Ishikawa (cell line): ENCODE results near the gene IL19.

Experiments
- CEBPB ChIP-seq: IDR thresholded peaks from 2 replicates; pipeline ENCODE4 v1.6.1; 2012
- CREB1 ChIP-seq: IDR thresholded peaks from 2 replicates; pipeline ENCODE4 v1.6.1; 2012; ENCODE audit warnings: low read depth
- EGR1 ChIP-seq: IDR thresholded peaks from 2 replicates; pipeline ENCODE4 v1.6.1; 2012
- EP300 ChIP-seq: IDR thresholded peaks from 2 replicates; pipeline ENCODE4 v1.6.1; 2012; ENCODE audit warnings: borderline replicate concordance
- FOXM1 ChIP-seq: IDR thresholded peaks from 2 replicates; pipeline ENCODE4 v1.6.1; 2012; ENCODE audit warnings: low read depth, borderline replicate concordance
- NFIC ChIP-seq: IDR thresholded peaks from 2 replicates; pipeline ENCODE4 v1.6.1; 2012
- TAF1 ChIP-seq: IDR thresholded peaks from 2 replicates; pipeline ENCODE4 v1.6.1; 2012; ENCODE audit warnings: low read depth, mild to moderate bottlenecking
- TCF12 ChIP-seq: IDR thresholded peaks from 2 replicates; pipeline ENCODE4 v1.6.1; 2012; ENCODE audit warnings: low read depth
- TEAD4 ChIP-seq: IDR thresholded peaks from 2 replicates; pipeline ENCODE4 v1.6.1; 2012
- YY1 ChIP-seq: IDR thresholded peaks from 2 replicates; pipeline ENCODE4 v1.6.1; 2012; ENCODE audit warnings: low read depth
- ZBTB7A ChIP-seq: IDR thresholded peaks from 2 replicates; pipeline ENCODE4 v1.6.1; 2012; ENCODE audit warnings: low read depth
- TF ChIP-seq, protein P1 (sequence below): IDR thresholded peaks from 2 replicates; pipeline ENCODE4 v1.6.1; 2012; ENCODE audit warnings: low read depth, mild to moderate bottlenecking
- TF ChIP-seq, protein P2 (sequence below): IDR thresholded peaks from 2 replicates; pipeline ENCODE4 v1.6.1; 2012

Gene IL19

DNA sequence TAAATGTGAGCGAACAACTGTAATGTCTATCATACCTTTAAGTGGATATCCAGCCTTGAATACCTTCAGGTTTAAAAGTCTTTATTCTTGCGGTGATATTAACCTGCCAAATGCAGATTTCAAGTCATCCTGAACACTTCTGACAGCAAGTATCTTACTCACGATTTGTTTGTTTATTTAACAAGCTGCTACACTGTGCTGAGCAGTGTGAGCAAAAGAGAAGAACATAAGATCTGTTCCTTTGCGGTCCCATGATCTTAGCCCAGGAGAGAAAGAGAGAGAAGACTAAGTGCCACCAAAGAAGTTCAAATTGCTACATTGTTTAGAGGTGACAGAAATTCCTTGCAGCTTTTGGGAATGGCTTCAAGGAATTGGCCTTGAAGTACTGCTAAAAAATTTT lies 117.1 kb downstream of the IL19 start:
- TF ChIP-seq EGR1: no peak
- TF ChIP-seq, protein P1, sequence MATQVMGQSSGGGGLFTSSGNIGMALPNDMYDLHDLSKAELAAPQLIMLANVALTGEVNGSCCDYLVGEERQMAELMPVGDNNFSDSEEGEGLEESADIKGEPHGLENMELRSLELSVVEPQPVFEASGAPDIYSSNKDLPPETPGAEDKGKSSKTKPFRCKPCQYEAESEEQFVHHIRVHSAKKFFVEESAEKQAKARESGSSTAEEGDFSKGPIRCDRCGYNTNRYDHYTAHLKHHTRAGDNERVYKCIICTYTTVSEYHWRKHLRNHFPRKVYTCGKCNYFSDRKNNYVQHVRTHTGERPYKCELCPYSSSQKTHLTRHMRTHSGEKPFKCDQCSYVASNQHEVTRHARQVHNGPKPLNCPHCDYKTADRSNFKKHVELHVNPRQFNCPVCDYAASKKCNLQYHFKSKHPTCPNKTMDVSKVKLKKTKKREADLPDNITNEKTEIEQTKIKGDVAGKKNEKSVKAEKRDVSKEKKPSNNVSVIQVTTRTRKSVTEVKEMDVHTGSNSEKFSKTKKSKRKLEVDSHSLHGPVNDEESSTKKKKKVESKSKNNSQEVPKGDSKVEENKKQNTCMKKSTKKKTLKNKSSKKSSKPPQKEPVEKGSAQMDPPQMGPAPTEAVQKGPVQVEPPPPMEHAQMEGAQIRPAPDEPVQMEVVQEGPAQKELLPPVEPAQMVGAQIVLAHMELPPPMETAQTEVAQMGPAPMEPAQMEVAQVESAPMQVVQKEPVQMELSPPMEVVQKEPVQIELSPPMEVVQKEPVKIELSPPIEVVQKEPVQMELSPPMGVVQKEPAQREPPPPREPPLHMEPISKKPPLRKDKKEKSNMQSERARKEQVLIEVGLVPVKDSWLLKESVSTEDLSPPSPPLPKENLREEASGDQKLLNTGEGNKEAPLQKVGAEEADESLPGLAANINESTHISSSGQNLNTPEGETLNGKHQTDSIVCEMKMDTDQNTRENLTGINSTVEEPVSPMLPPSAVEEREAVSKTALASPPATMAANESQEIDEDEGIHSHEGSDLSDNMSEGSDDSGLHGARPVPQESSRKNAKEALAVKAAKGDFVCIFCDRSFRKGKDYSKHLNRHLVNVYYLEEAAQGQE: no peak
- TF ChIP-seq, protein P2, sequence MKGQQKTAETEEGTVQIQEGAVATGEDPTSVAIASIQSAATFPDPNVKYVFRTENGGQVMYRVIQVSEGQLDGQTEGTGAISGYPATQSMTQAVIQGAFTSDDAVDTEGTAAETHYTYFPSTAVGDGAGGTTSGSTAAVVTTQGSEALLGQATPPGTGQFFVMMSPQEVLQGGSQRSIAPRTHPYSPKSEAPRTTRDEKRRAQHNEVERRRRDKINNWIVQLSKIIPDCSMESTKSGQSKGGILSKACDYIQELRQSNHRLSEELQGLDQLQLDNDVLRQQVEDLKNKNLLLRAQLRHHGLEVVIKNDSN: no peak
- no peak for TF ChIP-seq CREB1
- TF ChIP-seq TCF12: no peak
- no peak for TF ChIP-seq CEBPB

DNA sequence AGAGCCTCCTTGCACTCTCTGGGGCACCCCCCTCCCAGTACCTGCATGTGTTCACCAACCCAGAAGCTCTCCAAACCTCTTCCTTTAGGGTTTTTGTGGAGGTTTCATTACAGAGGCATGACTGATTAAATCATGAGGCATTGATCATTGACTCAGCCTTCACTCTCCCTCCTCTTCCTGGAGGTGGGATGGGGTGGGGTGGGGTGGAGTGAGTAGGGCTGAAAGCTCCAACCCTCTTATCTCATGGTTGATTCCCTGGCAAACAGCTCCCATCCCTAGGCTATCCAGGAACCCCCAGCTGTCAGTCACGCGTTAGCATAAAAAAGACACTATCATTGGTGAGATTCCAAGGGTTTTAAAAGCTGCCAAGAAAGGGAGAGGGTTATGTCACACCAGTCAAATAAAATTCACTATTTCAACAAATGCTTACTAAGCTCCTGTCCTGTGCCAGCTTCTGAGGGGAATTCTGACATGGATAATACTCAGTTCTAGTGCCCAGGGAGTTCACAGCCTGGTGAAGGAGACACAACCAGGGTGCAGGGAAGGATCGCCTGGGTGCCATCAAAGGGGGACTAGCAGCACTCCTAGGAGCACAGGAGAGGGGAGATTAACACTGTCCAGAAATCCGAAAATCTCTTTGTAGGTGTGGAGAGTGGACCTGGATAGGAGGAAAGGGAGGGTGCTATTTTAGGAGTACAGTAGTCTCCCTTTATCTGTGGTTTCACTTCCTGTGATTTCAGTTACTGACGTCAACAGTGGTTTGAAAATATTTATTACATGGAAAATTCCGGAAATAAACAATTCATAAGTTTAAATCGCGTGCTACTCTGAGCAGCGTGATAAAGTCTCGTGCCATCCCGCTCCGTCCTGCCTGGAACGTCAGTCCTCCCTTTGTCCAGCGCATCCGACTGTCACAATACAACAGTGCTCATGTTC lies 119.8 kb downstream of the IL19 start:
- no peak for TF ChIP-seq NFIC
- TF ChIP-seq, protein P1: no peak
- TF ChIP-seq ZBTB7A: no peak
- TF ChIP-seq, protein P2: no peak
- TF ChIP-seq CEBPB: no peak
- no peak for TF ChIP-seq FOXM1
- TF ChIP-seq TAF1: no peak
- no peak for TF ChIP-seq TCF12
- no peak for TF ChIP-seq YY1
- TF ChIP-seq EP300: no peak

DNA sequence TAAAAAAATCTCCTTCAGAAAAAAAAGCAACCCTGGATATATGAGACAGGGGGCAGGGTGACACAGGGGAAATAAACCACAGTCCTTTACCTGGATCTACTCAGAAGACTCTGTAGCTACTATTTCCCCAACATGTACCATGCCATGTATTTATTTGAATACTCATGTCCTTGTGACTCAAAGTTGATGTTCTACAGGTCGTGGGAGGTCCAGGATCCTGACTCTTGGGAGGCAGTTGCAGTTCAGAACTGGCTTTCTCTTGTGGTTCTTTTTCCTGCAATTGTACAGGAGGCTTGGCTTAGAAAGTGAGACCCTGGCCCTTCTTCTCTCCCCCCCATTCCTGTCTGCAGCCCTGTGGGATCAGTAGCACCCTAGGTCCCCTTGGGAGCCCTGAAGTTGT lies 120.8 kb downstream of the IL19 start:
- TF ChIP-seq TEAD4: no peak
- no peak for TF ChIP-seq YY1
- TF ChIP-seq EGR1: no peak
- TF ChIP-seq FOXM1: no peak
- TF ChIP-seq ZBTB7A: no peak
